Measurements from ENCODE around the gene ANKRD30A. TPM values are rescaled to one million over a fixed set of nuclear protein-coding genes. Genes with fewer than 3 reads are reported as not detected.

Gene ANKRD30A
- total RNA-seq, 3 donors from 2014 or later = 2.6 to 725 (median 216) TPM

- Histone ChIP-seq H3K9me3 (no peaks in the 10 kb centered on the region), H3K4me1 (no peaks in the 10 kb centered on the region), H3K27me3 (no peaks in the 10 kb centered on the region), H3K4me3 (no peak overlapping the region), H3K27ac (no peak overlapping the region), H3K36me3 (no peaks in the 10 kb centered on the region)
- intact Hi-C loops (cut with DNase I; ENCODE audit: low total_unique reads) = loop anchor here (10.0 kb wide), 1 partner anchor 1947 kb away; no protein-coding TSS in a partner anchor
- no peak for DNase-seq (ENCODE audit: low spot score in 2 of 2)
- TF ChIP-seq POLR2A (IDR thresholded peaks at IDR 0.05) (no peak), POLR2AphosphoS5 (IDR thresholded peaks at IDR 0.05) (no peak), CTCF (IDR thresholded peaks at IDR 0.05) (no peak)
Observed at GRCh38 chr10:37268266-37268665, 142.9 kb downstream of the ANKRD30A start.

GRCh38 chr10:37269554-37270256 lies 144.3 kb downstream of the ANKRD30A start:
- Histone ChIP-seq H3K27me3 (no peaks in the 10 kb centered on the region), H3K4me1 (no peaks in the 10 kb centered on the region), H3K4me3 (no peak overlapping the region), H3K27ac (no peak overlapping the region), H3K9me3 (no peaks in the 10 kb centered on the region), H3K36me3 (no peaks in the 10 kb centered on the region)
- TF ChIP-seq POLR2A (IDR thresholded peaks at IDR 0.05) (no peak), CTCF (IDR thresholded peaks at IDR 0.05) (no peak), POLR2AphosphoS5 (IDR thresholded peaks at IDR 0.05) (no peak)
- intact Hi-C loops (cut with DNase I; ENCODE audit: low total_unique reads) = loop anchor here (10.0 kb wide), 1 partner anchor 1945 kb away; no protein-coding TSS in a partner anchor
- no peak for DNase-seq (ENCODE audit: low spot score in 2 of 2)

- no peaks in the 10 kb centered on the region for H3K4me1 ChIP-seq
- no peak overlapping the region for H3K4me3 ChIP-seq
- no peaks in the 10 kb centered on the region for H3K9me3 ChIP-seq
- no peaks in the 10 kb centered on the region for H3K36me3 ChIP-seq
- intact Hi-C loops (cut with DNase I; ENCODE audit: low total_unique reads) = no loop called here
- no peaks in the 10 kb centered on the region for H3K27me3 ChIP-seq
- no peak for TF ChIP-seq CTCF (IDR thresholded peaks at IDR 0.05)
- no peak for TF ChIP-seq POLR2A (IDR thresholded peaks at IDR 0.05)
- TF ChIP-seq POLR2AphosphoS5 (IDR thresholded peaks at IDR 0.05) = no peak
- H3K27ac ChIP-seq = no peak overlapping the region
- DNase-seq (ENCODE audit: low spot score in 2 of 2) = no peak
Observed at GRCh38 chr10:37275216-37275777, 149.9 kb downstream of the ANKRD30A start.

DNA sequence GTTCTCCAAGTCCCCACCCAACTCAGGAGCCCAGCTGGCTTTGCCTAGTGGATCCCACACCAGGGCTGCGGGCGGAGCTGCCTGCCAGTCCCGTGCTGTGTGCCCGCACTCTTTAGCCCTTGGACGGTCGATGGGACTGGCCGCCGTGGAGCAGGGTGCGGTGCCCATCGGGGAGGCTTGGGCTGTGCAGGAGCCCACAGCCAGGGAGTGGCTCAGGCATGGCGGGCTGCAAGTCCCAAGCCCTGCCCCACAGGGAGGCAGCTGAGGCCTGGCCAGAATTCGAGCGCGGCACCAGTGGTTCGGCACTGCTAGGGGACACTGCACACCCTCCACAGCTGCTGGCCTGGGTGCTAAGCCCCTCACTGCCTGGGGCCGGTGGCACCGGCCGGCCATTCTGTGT lies 159.7 kb downstream of the ANKRD30A start:
- H3K27me3 ChIP-seq = no peaks in the 10 kb centered on the region
- no peak for TF ChIP-seq POLR2AphosphoS5 (IDR thresholded peaks at IDR 0.05)
- no peak for TF ChIP-seq POLR2A (IDR thresholded peaks at IDR 0.05)
- no peak for TF ChIP-seq CTCF (IDR thresholded peaks at IDR 0.05)
- H3K27ac ChIP-seq = no peak overlapping the region
- H3K4me1 ChIP-seq = no peaks in the 10 kb centered on the region
- H3K4me3 ChIP-seq = no peak overlapping the region
- intact Hi-C loops (cut with DNase I; ENCODE audit: low total_unique reads) = no loop called here
- H3K36me3 ChIP-seq = no peaks in the 10 kb centered on the region
- peaks cover 14 to 16% of the 10 kb centered on the region in 2 donors for H3K9me3 ChIP-seq
- no peak for DNase-seq (ENCODE audit: low spot score in 2 of 2)

GRCh38 chr10:37289833-37290464 lies 164.6 kb downstream of the ANKRD30A start:
- H3K27ac ChIP-seq = no peak overlapping the region
- no peak overlapping the region for H3K4me3 ChIP-seq
- H3K36me3 ChIP-seq = no peaks in the 10 kb centered on the region
- peaks cover 5 to 11% of the 10 kb centered on the region in 2 donors for H3K9me3 ChIP-seq
- intact Hi-C loops (cut with DNase I; ENCODE audit: low total_unique reads) = no loop called here
- DNase-seq (ENCODE audit: low spot score in 2 of 2) = no peak
- H3K27me3 ChIP-seq = no peaks in the 10 kb centered on the region
- no peaks in the 10 kb centered on the region for H3K4me1 ChIP-seq
- TF ChIP-seq CTCF (IDR thresholded peaks at IDR 0.05) (no peak), POLR2AphosphoS5 (IDR thresholded peaks at IDR 0.05) (no peak), POLR2A (IDR thresholded peaks at IDR 0.05) (no peak)
